ENCODE data around the gene SCAMP2.

Gene SCAMP2

GRCh38 chr15:74815961-74816360, 57.2 kb downstream of the SCAMP2 start:
- no peak for DNase-seq (ENCODE audit: low read depth)

GRCh38 chr15:74815121-74815934, 57.8 kb downstream of the SCAMP2 start:
- no peak for DNase-seq (ENCODE audit: low read depth)

GRCh38 chr15:74812533-74812932, 60.6 kb downstream of the SCAMP2 start, which contains the start of gene LMAN1L:
LMAN1L (plus strand) TSS chr15:74812835; CDS start chr15:74812855, 20 bp downstream.
- no peak for DNase-seq (ENCODE audit: low read depth)

- DNase-seq (ENCODE audit: low read depth) = no peak
These were observed 63.2 kb downstream of the SCAMP2 start for GRCh38 chr15:74809956-74810355.

GRCh38 chr15:74809242-74809641, 63.9 kb downstream of the SCAMP2 start:
- no peak for DNase-seq (ENCODE audit: low read depth)

- DNase-seq (ENCODE audit: low read depth) = no peak
These were observed 64.3 kb downstream of the SCAMP2 start for GRCh38 chr15:74808840-74809229.

GRCh38 chr15:74808078-74808839, 64.9 kb downstream of the SCAMP2 start:
- no peak for DNase-seq (ENCODE audit: low read depth)

GRCh38 chr15:74807282-74807681, 65.9 kb downstream of the SCAMP2 start:
- DNase-seq (ENCODE audit: low read depth) = no peak

- DNase-seq (ENCODE audit: low read depth) = no peak
These were observed 68.2 kb downstream of the SCAMP2 start for GRCh38 chr15:74804935-74805334.

- DNase-seq (ENCODE audit: low read depth) = no peak
These were observed 70.2 kb downstream of the SCAMP2 start for GRCh38 chr15:74802862-74803447.

GRCh38 chr15:74802290-74802689, 70.9 kb downstream of the SCAMP2 start:
- DNase-seq (ENCODE audit: low read depth) = no peak

GRCh38 chr15:74801311-74801997, 71.7 kb downstream of the SCAMP2 start:
- DNase-seq (ENCODE audit: low read depth) = no peak

GRCh38 chr15:74800559-74801094, 72.5 kb downstream of the SCAMP2 start:
- no peak for DNase-seq (ENCODE audit: low read depth)

GRCh38 chr15:74799856-74800558, 73.2 kb downstream of the SCAMP2 start:
- no peak for DNase-seq (ENCODE audit: low read depth)

- DNase-seq (ENCODE audit: low read depth) = no peak
These were observed 73.8 kb downstream of the SCAMP2 start for GRCh38 chr15:74799255-74799855.

- no peak for DNase-seq (ENCODE audit: low read depth)
These were observed 74.5 kb downstream of the SCAMP2 start for GRCh38 chr15:74798388-74799254.

GRCh38 chr15:74795966-74796625, 77.1 kb downstream of the SCAMP2 start:
- no peak for DNase-seq (ENCODE audit: low read depth)

GRCh38 chr15:74794970-74795349, 78.2 kb downstream of the SCAMP2 start:
- no peak for DNase-seq (ENCODE audit: low read depth)

- no peak for DNase-seq (ENCODE audit: low read depth)
These were observed 78.8 kb downstream of the SCAMP2 start for GRCh38 chr15:74794248-74794969.
